Upper lobe of left lung (tissue), 6 donors: ENCODE measurements around the gene NRXN3. TPM values are rescaled to one million over a fixed set of nuclear protein-coding genes. Genes with fewer than 3 reads are reported as not detected.

ENCODE experiments used
- ATAC-seq, 2 donors: fragments of 200-7000 bp; cut with Tn5 transposase; one replicate each; pipeline ENCODE4 v1.9.1; 2022; ENCODE audit warnings: mild to moderate bottlenecking in 2 of 2, moderate library complexity in 2 of 2; ENCODE audit not compliant: low FRiP score in 2 of 2
- DNase-seq, 2 donors: peaks; one replicate each; pipeline ENCODE4 v3.0.0-alpha.2; 2019 to 2020
- H3K27ac ChIP-seq, 4 donors: fragments of 200-600 bp; sonication (generic); one replicate each; pipeline ENCODE4 v1.5.1; 2016 to 2019
- H3K27me3 ChIP-seq, 4 donors: fragments of 200-600 bp; sonication (generic); one replicate each; pipeline ENCODE4 v1.5.1; 2017 to 2019
- H3K36me3 ChIP-seq, 4 donors: fragments of 200-600 bp; sonication (generic); one replicate each; pipeline ENCODE4 v1.5.1; 2016 to 2019
- H3K4me1 ChIP-seq, 4 donors: fragments of 200-600 bp; sonication (generic); one replicate each; pipeline ENCODE4 v1.5.1; 2018 to 2019
- H3K4me3 ChIP-seq, 4 donors: fragments of 200-600 bp; sonication (generic); one replicate each; pipeline ENCODE4 v1.5.1; 2017 to 2019; ENCODE audit warnings: mild to moderate bottlenecking in 2 of 4, moderate library complexity in 1 of 4
- H3K9me3 ChIP-seq, 4 donors: fragments of 200-600 bp; sonication (generic); one replicate each; pipeline ENCODE4 v1.5.1; 2018 to 2019
- EP300 ChIP-seq, 4 donors: sonication (generic); formaldehyde crosslinking; IDR thresholded peaks; one replicate each; pipeline ENCODE4 v1.5.1; 2017; ENCODE audit warnings: antibody characterized with exemption in 4 of 4, control low read depth in 2 of 4
- POLR2A ChIP-seq, 4 donors: fragments of 450-650 bp; IDR thresholded peaks; one replicate each; pipeline ENCODE4 v1.5.1; 2016 to 2017; ENCODE audit warnings: antibody characterized with exemption in 4 of 4, mild to moderate bottlenecking in 2 of 4
- POLR2AphosphoS5 ChIP-seq, 2 donors: sonication (generic); formaldehyde crosslinking; IDR thresholded peaks; one replicate each; pipeline ENCODE4 v1.5.1; 2017; ENCODE audit warnings: antibody characterized with exemption in 2 of 2
- WGBS, 2 donors: methylation state at CpG; one replicate each; pipeline ENCODE4 v1.1.5; 2017 to 2018; 5-methylcytosine and 5-hydroxymethylcytosine counted together
- total RNA-seq, 6 donors: library from RNA; depleted of rRNA in 4 of 6; stranded (reverse); fragments of >200 nt in 4 of 6; gene quantifications; one replicate each; pipeline versions ENCODE4 v1.1.0 to v1.2.1, GENCODE V29; 2016 to 2021
- TF ChIP-seq, protein P1 (sequence below), 6 experiments: fragments of 450-650 bp in 4 of 6; fragments of 200-600 bp in 2 of 6; sonication (generic) in 2 of 6; IDR thresholded peaks; one replicate each; pipeline ENCODE4 v1.5.1; 2016 to 2019; ENCODE audit warnings: antibody characterized with exemption in 6 of 6
- donor health status: DM: no; HTN: no; CAD: no; lungs with moderate emphysema.
- donor health status: DM: no; HTN: yes; CAD: no; lungs with severe emphysema.

The NRXN3 gene
- total RNA-seq, 6 donors from 2014 or later: 4.4 to 14.9 (median 7.2) TPM

DNA sequence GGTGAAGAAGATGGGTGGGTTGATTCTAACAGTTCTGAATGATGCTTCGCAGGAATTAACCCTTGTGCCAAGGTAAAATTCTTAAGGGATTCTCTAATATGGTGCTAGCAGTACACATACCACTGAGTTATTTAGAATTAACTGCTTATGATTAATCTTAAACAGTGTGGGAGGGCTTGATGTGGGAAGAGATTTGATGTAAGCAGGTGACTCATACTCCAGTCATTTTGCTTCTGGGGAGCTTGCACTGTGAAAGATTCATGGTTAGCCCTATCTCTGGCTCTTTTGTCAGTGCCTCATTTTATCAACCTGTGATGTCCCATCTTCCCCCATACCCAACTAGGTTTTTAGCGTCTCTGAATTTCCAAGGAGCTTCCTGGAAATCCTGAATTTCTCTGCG is 83.8 kb downstream of the NRXN3 start:
- ATAC-seq (no peak), DNase-seq (no peak)
- no peak overlapping the region for H3K4me3 ChIP-seq
- no peak for TF ChIP-seq EP300 (IDR thresholded peaks at IDR 0.05)
- TF ChIP-seq POLR2A (IDR thresholded peaks at IDR 0.05): no peak
- TF ChIP-seq POLR2AphosphoS5 (IDR thresholded peaks at IDR 0.05): no peak
- TF ChIP-seq, protein P1, sequence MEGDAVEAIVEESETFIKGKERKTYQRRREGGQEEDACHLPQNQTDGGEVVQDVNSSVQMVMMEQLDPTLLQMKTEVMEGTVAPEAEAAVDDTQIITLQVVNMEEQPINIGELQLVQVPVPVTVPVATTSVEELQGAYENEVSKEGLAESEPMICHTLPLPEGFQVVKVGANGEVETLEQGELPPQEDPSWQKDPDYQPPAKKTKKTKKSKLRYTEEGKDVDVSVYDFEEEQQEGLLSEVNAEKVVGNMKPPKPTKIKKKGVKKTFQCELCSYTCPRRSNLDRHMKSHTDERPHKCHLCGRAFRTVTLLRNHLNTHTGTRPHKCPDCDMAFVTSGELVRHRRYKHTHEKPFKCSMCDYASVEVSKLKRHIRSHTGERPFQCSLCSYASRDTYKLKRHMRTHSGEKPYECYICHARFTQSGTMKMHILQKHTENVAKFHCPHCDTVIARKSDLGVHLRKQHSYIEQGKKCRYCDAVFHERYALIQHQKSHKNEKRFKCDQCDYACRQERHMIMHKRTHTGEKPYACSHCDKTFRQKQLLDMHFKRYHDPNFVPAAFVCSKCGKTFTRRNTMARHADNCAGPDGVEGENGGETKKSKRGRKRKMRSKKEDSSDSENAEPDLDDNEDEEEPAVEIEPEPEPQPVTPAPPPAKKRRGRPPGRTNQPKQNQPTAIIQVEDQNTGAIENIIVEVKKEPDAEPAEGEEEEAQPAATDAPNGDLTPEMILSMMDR (IDR thresholded peaks at IDR 0.05): no peak
- no peak overlapping the region for H3K27ac ChIP-seq
- H3K9me3 ChIP-seq: no peaks in the 10 kb centered on the region
- no peaks in the 10 kb centered on the region for H3K36me3 ChIP-seq
- no peaks in the 10 kb centered on the region for H3K4me1 ChIP-seq
- 90 to 91% methylated on average over 3 of the region's 3 CpGs for WGBS, 2 donors
- H3K27me3 ChIP-seq: no peaks in the 10 kb centered on the region

DNA sequence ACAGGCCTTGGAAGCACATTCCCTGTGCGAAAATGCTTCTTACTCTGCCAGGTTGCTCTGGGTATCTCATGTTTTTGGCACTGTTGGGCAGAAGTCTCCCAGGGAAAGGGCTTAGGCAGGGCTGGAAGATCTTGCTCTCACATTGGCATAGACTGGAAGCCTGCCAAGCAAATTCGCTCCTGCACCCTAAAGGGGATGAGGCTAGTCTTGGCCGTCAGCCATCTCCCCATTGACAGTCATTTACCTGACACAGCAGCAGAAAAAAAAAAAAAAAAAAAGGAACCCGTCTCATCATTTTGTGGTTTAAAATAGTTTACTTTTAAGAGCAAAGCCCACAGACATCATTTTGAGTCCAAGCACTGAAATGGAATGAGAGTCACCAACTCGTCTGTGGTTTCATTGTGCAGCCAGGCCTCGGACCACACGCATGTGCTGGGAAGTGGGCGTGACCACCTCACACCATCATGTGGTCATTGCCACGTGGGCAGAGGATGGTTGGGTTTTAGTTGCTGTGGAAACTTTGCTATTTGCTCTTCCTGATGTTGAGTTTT is 84.8 kb downstream of the NRXN3 start:
- TF ChIP-seq, protein P1 (IDR thresholded peaks at IDR 0.05): no peak
- TF ChIP-seq POLR2A (IDR thresholded peaks at IDR 0.05) (no peak), EP300 (IDR thresholded peaks at IDR 0.05) (no peak), POLR2AphosphoS5 (IDR thresholded peaks at IDR 0.05) (no peak)
- DNase-seq (no peak), ATAC-seq (no peak)
- Histone ChIP-seq H3K4me3 (no peak overlapping the region), H3K9me3 (no peaks in the 10 kb centered on the region), H3K36me3 (no peaks in the 10 kb centered on the region), H3K4me1 (no peaks in the 10 kb centered on the region), H3K27ac (no peak overlapping the region), H3K27me3 (no peaks in the 10 kb centered on the region)
- whole genome bisulfite sequencing, 2 donors: 61 to 62% methylated on average over 9 of the region's 9 CpGs

DNA sequence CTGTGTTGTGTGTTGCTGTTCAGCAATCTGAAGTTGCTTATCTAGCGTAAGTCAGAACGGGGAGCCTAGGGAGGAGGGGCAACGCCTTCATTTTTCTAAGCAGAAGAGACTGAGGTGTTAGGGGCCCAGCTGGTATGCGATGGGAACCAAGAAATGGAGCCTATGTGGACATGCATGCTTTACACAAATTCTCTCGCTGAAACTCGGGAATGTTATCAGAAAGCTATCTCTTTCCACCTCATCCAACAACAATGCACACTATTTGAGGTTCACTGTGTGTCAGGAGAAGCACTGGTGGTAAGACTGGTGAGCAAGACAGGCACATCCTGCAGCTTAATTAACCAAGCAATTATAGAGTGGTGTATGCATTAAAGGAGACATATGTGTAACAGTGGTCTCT is 89.7 kb downstream of the NRXN3 start:
- no peak overlapping the region for H3K27ac ChIP-seq
- WGBS, 2 donors: 66 to 73% methylated on average over 6 of the region's 6 CpGs
- H3K36me3 ChIP-seq: no peaks in the 10 kb centered on the region
- H3K27me3 ChIP-seq: no peaks in the 10 kb centered on the region
- no peaks in the 10 kb centered on the region for H3K4me1 ChIP-seq
- H3K4me3 ChIP-seq: no peak overlapping the region
- TF ChIP-seq POLR2AphosphoS5 (IDR thresholded peaks at IDR 0.05) (no peak), POLR2A (IDR thresholded peaks at IDR 0.05) (no peak), EP300 (IDR thresholded peaks at IDR 0.05) (no peak)
- TF ChIP-seq, protein P1 (IDR thresholded peaks at IDR 0.05): no peak
- DNase-seq (no peak), ATAC-seq (no peak)
- H3K9me3 ChIP-seq: no peaks in the 10 kb centered on the region

DNA sequence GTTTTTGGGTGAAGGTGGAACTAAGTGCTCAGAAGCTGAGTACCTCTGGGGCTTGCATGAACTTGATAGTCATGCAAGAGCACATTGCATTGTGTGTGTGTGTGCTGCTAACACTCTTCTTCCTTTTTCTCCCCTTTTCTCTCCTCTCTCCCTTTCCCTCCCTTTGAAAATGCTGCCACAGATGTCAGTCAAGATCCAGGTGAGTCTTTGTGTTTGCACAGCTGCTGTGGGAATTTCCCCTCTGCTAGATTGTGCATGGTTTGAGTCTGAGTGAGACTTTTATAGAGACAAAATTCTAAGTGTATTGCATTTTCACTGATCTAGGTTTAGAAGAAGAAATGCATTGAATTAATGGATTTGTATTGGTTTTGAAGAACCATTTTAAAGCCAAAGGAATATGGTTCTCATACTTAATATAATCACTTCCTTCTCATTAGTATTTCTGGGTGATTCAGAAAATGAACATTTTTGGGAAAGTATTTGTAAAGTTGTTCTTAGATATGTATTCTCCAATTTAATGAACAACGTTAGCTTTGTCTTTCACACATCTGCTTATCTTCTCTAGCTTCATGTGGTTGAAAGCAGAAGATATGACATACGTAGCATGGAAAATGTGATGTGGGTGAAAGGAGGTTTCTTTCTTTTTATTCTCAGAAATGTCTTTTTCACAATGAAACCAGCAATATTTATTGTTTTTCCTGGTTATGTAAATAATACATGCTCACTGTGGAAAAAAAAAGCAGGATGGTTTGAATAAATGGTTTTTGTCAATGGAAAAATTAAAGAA is 108.5 kb downstream of the NRXN3 start:
- no peak overlapping the region for H3K27ac ChIP-seq
- no peak for ATAC-seq
- no peak for DNase-seq
- no peak overlapping the region for H3K4me3 ChIP-seq
- no peaks in the 10 kb centered on the region for H3K9me3 ChIP-seq
- TF ChIP-seq, protein P1 (IDR thresholded peaks at IDR 0.05): no peak
- TF ChIP-seq POLR2AphosphoS5 (IDR thresholded peaks at IDR 0.05) (no peak), EP300 (IDR thresholded peaks at IDR 0.05) (no peak), POLR2A (IDR thresholded peaks at IDR 0.05) (no peak)
- no peaks in the 10 kb centered on the region for H3K36me3 ChIP-seq
- H3K4me1 ChIP-seq: no peaks in the 10 kb centered on the region
- WGBS, 2 donors: 80 to 87% methylated on average over 2 of the region's 2 CpGs
- no peaks in the 10 kb centered on the region for H3K27me3 ChIP-seq
